Activated T-cell treated with anti-CD3 and anti-CD28 coated beads, Interleukin-2, amount 50 U/mL, for 4 hours (primary cell): ENCODE measurements around the gene GFPT2. TPM values are rescaled to one million over a fixed set of nuclear protein-coding genes. Genes with fewer than 3 reads are reported as not detected.

Experiments used
- ATAC-seq, 2 donors: fragments of 200-7000 bp; cut with Tn5 transposase; one replicate each; pipeline ENCODE4 v1.10.0; 2021
- DNase-seq: peaks from one replicate; pipeline ENCODE4 v3.0.0-alpha.2; 2020
- H3K27me3 Mint-ChIP-seq: one replicate; pipeline ENCODE4 v1.8.0; 2021; ENCODE audit warnings: low read depth, mixed read lengths
- H3K36me3 Mint-ChIP-seq: one replicate; pipeline ENCODE4 v1.8.0; 2022; ENCODE audit warnings: mixed read lengths; ENCODE audit not compliant: insufficient read depth
- H3K4me1 Mint-ChIP-seq: one replicate; pipeline ENCODE4 v1.8.0; 2021; ENCODE audit warnings: low read depth, mixed read lengths
- H3K4me3 Mint-ChIP-seq: one replicate; pipeline ENCODE4 v1.8.0; 2021; ENCODE audit warnings: mild to moderate bottlenecking, moderate library complexity, mixed read lengths
- H3K9me3 Mint-ChIP-seq: one replicate; pipeline ENCODE4 v1.8.0; 2021; ENCODE audit warnings: mixed read lengths
- total RNA-seq, 3 donors: library from RNA; stranded (reverse); gene quantifications; one replicate each; pipeline ENCODE4 v1.2.1, GENCODE V29; 2021

Gene GFPT2
- total RNA-seq, 3 donors from 2014 or later, result 0.30 to 0.48 (median 0.34) TPM

GRCh38 chr5:180326989-180327565 lies 26.1 kb downstream of the GFPT2 start:
- H3K4me3 Mint-ChIP-seq, result no peak overlapping the region
- H3K36me3 Mint-ChIP-seq, result no peaks in the 10 kb centered on the region
- H3K9me3 Mint-ChIP-seq, result no peaks in the 10 kb centered on the region
- no peaks in the 10 kb centered on the region for H3K4me1 Mint-ChIP-seq
- DNase-seq (no peak), ATAC-seq (no peak)
- H3K27me3 Mint-ChIP-seq, result peaks cover 5% of the 10 kb centered on the region

DNA sequence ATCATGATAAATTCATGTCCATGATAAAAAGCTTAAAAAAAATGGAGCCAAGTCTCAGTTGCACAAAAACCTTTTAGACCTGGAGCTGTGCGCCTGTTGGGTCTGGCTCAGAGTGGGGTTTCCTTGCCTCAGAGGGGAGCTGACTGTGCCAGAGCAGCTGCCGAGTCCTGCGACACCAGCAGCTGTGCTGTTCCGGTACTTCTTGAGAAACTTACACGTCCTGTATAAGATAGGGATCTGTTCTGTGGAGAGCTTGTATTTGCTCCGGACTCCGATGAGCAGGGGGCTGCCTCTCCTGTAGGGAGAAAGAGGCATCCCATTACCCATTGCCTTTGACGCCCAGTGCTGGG lies 28.6 kb downstream of the GFPT2 start:
- H3K27me3 Mint-ChIP-seq, result peaks cover 3% of the 10 kb centered on the region
- DNase-seq (no peak), ATAC-seq (no peak)
- no peaks in the 10 kb centered on the region for H3K9me3 Mint-ChIP-seq
- no peaks in the 10 kb centered on the region for H3K4me1 Mint-ChIP-seq
- no peaks in the 10 kb centered on the region for H3K36me3 Mint-ChIP-seq
- no peak overlapping the region for H3K4me3 Mint-ChIP-seq

- DNase-seq (no peak), ATAC-seq (no peak)
- Mint-ChIP-seq H3K27me3 (peaks cover 5% of the 10 kb centered on the region), H3K4me3 (no peak overlapping the region), H3K4me1 (no peaks in the 10 kb centered on the region), H3K9me3 (no peaks in the 10 kb centered on the region), H3K36me3 (no peaks in the 10 kb centered on the region)
These were observed 29.1 kb downstream of the GFPT2 start for GRCh38 chr5:180323941-180324600.

GRCh38 chr5:180323160-180323559 lies 30.0 kb downstream of the GFPT2 start:
- no peaks in the 10 kb centered on the region for H3K36me3 Mint-ChIP-seq

GRCh38 chr5:180318456-180319089 lies 34.6 kb downstream of the GFPT2 start:
- Mint-ChIP-seq H3K4me3 (no peak overlapping the region), H3K27me3 (peaks cover 4% of the 10 kb centered on the region), H3K9me3 (no peaks in the 10 kb centered on the region), H3K36me3 (no peaks in the 10 kb centered on the region), H3K4me1 (peaks cover 2% of the 10 kb centered on the region)
- ATAC-seq (no peak), DNase-seq (no peak)

More at GRCh38 chr5:180323160-180323559, 30.0 kb downstream of the GFPT2 start:
- ATAC-seq (no peak), DNase-seq (no peak)
- no peak overlapping the region for H3K4me3 Mint-ChIP-seq
- H3K27me3 Mint-ChIP-seq, result peaks cover 5% of the 10 kb centered on the region
- no peaks in the 10 kb centered on the region for H3K4me1 Mint-ChIP-seq
- no peaks in the 10 kb centered on the region for H3K9me3 Mint-ChIP-seq

DNA sequence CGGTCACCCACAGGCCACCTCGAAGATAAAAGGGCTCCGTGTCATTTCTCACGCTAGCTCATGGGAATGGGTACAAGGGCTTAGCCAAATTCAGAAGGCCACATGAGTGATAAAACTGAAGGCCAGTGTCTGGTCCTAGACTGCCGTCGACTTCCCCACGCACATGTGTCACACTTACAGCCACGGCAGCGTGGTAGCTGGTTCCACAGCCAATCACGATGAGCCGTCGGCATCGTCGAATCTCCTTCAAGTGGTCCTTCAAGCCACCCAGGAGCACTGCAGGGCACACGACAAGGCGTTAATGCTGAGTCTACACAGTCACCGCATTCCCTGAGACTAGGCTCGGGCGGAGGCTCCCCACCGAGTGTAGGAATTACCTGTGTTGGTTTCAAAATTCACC lies 36.5 kb downstream of the GFPT2 start:
- Mint-ChIP-seq H3K9me3 (no peaks in the 10 kb centered on the region), H3K27me3 (peaks cover 4% of the 10 kb centered on the region), H3K36me3 (no peaks in the 10 kb centered on the region), H3K4me1 (peaks cover 2% of the 10 kb centered on the region), H3K4me3 (no peak overlapping the region)
- no peak for ATAC-seq
- DNase-seq, result no peak

DNA sequence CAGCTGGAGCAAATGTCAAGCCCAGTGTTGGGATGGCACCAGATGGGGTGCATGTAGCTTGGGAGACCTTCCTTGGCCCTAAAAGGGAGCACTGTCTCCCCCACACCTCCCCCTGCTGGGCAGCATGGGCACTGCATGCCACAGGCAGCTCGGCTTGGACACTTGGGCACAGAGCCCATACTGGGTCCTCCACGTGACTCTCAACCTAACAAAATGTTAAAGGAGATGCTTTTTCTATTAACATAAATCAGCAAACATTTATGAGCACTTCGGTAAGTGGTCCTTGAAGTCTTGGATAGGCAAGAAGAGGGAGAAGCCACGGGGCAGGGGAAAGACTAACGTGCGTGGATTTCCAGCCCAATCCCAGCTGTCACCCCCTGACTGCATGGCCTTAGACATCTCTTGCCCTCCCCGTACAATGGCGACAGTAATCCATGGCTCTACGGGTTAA lies 37.3 kb downstream of the GFPT2 start:
- ATAC-seq (peak; percentile 60 to 88), DNase-seq (peak; percentile 77)
- Mint-ChIP-seq H3K4me3 (no peak overlapping the region), H3K27me3 (peaks cover 4% of the 10 kb centered on the region), H3K4me1 (peaks cover 2% of the 10 kb centered on the region), H3K36me3 (no peaks in the 10 kb centered on the region), H3K9me3 (no peaks in the 10 kb centered on the region)

DNA sequence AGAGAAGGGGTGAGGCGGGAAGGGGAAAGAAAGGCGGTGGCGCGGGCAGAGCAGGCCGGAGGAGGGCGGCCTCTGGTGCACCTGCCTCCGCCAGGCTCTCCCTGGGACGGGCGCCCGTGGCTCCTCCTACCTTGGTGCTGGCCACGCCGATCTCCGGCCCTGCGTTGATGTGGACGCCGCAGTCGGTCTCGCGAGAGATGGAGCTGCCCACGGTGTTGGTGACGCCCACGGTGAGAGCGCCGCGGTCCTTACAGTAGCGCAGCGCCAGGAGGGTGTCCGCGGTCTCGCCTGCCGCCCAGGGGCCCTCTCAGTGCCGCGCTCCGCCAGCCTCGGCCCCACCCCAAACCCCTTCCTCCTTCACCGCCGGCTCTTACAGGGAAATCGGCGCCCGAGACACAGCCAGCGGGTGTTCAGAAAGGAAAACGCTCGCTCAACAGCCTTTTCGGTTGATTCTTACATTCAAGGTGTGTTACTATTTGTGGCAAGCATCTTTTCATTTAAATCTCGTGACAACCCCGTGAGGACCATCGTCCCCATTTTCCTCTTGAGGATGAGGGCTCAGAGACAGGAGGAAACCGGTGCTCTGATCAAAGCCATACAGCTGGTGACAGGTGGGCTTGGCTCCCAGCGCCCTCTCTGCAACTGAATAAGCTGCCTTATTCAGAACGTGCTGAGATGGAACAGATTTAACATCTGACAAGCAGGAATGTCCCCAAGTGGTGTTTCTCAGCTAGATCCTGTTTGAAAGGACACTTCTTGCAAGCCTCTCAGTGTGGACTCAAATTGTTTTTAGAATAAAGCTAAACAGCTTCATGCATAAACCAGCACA lies 39.2 kb downstream of the GFPT2 start:
- no peaks in the 10 kb centered on the region for H3K9me3 Mint-ChIP-seq
- peak overlapping the region; percentile 62 for H3K4me3 Mint-ChIP-seq
- peaks cover 2% of the 10 kb centered on the region for H3K27me3 Mint-ChIP-seq
- ATAC-seq (peak; percentile 72 to 86), DNase-seq (no peak)
- H3K36me3 Mint-ChIP-seq, result no peaks in the 10 kb centered on the region
- H3K4me1 Mint-ChIP-seq, result peaks cover 2% of the 10 kb centered on the region

GRCh38 chr5:180311216-180311615 lies 41.9 kb downstream of the GFPT2 start:
- H3K4me3 Mint-ChIP-seq, result no peak overlapping the region
- no peaks in the 10 kb centered on the region for H3K9me3 Mint-ChIP-seq
- no peak for DNase-seq
- ATAC-seq, result no peak
- H3K27me3 Mint-ChIP-seq, result peaks cover 2% of the 10 kb centered on the region
- H3K4me1 Mint-ChIP-seq, result peaks cover 2% of the 10 kb centered on the region
- no peaks in the 10 kb centered on the region for H3K36me3 Mint-ChIP-seq

- Mint-ChIP-seq H3K4me1 (no peaks in the 10 kb centered on the region), H3K36me3 (no peaks in the 10 kb centered on the region), H3K27me3 (peaks cover 4% of the 10 kb centered on the region), H3K4me3 (no peak overlapping the region), H3K9me3 (no peaks in the 10 kb centered on the region)
- DNase-seq (no peak), ATAC-seq (no peak)
These were observed 46.3 kb downstream of the GFPT2 start for GRCh38 chr5:180306796-180307195.

GRCh38 chr5:180305481-180305880 lies 47.7 kb downstream of the GFPT2 start:
- H3K4me1 Mint-ChIP-seq, result no peaks in the 10 kb centered on the region
- H3K9me3 Mint-ChIP-seq, result no peaks in the 10 kb centered on the region
- ATAC-seq, result no peak
- no peak for DNase-seq
- peaks cover 4% of the 10 kb centered on the region for H3K27me3 Mint-ChIP-seq
- no peaks in the 10 kb centered on the region for H3K36me3 Mint-ChIP-seq
- no peak overlapping the region for H3K4me3 Mint-ChIP-seq

- DNase-seq (no peak), ATAC-seq (no peak)
- no peak overlapping the region for H3K4me3 Mint-ChIP-seq
- peaks cover 4% of the 10 kb centered on the region for H3K27me3 Mint-ChIP-seq
- no peaks in the 10 kb centered on the region for H3K4me1 Mint-ChIP-seq
- no peaks in the 10 kb centered on the region for H3K9me3 Mint-ChIP-seq
- no peaks in the 10 kb centered on the region for H3K36me3 Mint-ChIP-seq
These were observed 48.4 kb downstream of the GFPT2 start for GRCh38 chr5:180304431-180305375.

- Mint-ChIP-seq H3K36me3 (no peaks in the 10 kb centered on the region), H3K4me3 (no peak overlapping the region), H3K9me3 (no peaks in the 10 kb centered on the region), H3K4me1 (no peaks in the 10 kb centered on the region), H3K27me3 (peaks cover 4% of the 10 kb centered on the region)
- ATAC-seq, result no peak
- no peak for DNase-seq
These were observed 49.2 kb downstream of the GFPT2 start for GRCh38 chr5:180304016-180304292.
